ENCODE measurements around the gene OPN1LW. TPM values are rescaled to one million over a fixed set of nuclear protein-coding genes. Genes with fewer than 3 reads are reported as not detected.

Gene OPN1LW
- total and polyA plus RNA-seq, 2 of the 8 experiments (the other 6 are each of a cell fraction or from before 2014, with no cell fraction given): not detected

DNA sequence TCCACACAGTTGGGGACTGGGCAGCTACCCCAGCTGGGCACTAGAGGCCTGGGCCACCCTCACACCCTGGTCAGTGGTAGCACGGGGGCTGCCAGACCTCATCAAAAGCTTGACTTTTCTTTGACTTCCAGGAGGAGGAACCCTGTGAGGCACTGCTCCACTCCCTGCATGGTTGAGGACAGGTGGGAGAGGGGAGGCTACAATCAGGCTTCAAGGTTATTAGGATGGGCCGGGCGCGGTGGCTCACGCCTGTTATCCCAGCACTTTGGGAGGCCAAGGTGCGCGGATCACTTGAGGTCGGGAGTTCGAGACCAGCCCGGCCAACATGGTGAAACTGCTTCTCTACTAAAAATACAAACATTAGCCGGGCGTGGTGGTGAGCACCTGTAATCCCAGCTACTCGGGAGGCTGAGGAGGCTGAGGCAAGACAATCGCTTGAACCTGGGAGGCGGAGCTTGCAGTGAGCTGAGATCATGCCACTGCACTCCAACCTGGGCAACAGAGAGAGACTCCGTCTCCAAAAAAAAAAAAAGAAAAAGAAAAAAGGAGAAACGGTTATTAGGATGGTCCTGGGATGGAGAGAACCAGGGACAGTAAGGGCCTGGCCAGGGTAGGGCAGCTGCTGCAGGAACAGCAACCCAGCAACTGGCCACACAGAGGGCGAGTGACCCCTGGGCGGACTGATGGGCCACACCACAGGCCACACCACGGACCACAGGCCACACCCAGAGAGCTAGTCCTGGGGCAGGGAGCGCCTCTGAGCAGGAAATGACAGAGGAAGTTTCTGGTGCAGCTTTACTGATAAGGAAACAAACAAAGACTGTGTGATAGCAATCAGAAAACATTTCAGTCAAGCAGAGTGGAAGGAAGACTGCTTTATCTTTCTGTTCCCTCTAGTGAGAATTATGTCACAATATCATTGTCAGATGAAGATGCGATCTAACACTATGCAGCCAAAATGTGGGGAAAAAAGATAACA is 20.5 kb upstream of the OPN1LW start (continued):
- TF ChIP-seq, protein P1, sequence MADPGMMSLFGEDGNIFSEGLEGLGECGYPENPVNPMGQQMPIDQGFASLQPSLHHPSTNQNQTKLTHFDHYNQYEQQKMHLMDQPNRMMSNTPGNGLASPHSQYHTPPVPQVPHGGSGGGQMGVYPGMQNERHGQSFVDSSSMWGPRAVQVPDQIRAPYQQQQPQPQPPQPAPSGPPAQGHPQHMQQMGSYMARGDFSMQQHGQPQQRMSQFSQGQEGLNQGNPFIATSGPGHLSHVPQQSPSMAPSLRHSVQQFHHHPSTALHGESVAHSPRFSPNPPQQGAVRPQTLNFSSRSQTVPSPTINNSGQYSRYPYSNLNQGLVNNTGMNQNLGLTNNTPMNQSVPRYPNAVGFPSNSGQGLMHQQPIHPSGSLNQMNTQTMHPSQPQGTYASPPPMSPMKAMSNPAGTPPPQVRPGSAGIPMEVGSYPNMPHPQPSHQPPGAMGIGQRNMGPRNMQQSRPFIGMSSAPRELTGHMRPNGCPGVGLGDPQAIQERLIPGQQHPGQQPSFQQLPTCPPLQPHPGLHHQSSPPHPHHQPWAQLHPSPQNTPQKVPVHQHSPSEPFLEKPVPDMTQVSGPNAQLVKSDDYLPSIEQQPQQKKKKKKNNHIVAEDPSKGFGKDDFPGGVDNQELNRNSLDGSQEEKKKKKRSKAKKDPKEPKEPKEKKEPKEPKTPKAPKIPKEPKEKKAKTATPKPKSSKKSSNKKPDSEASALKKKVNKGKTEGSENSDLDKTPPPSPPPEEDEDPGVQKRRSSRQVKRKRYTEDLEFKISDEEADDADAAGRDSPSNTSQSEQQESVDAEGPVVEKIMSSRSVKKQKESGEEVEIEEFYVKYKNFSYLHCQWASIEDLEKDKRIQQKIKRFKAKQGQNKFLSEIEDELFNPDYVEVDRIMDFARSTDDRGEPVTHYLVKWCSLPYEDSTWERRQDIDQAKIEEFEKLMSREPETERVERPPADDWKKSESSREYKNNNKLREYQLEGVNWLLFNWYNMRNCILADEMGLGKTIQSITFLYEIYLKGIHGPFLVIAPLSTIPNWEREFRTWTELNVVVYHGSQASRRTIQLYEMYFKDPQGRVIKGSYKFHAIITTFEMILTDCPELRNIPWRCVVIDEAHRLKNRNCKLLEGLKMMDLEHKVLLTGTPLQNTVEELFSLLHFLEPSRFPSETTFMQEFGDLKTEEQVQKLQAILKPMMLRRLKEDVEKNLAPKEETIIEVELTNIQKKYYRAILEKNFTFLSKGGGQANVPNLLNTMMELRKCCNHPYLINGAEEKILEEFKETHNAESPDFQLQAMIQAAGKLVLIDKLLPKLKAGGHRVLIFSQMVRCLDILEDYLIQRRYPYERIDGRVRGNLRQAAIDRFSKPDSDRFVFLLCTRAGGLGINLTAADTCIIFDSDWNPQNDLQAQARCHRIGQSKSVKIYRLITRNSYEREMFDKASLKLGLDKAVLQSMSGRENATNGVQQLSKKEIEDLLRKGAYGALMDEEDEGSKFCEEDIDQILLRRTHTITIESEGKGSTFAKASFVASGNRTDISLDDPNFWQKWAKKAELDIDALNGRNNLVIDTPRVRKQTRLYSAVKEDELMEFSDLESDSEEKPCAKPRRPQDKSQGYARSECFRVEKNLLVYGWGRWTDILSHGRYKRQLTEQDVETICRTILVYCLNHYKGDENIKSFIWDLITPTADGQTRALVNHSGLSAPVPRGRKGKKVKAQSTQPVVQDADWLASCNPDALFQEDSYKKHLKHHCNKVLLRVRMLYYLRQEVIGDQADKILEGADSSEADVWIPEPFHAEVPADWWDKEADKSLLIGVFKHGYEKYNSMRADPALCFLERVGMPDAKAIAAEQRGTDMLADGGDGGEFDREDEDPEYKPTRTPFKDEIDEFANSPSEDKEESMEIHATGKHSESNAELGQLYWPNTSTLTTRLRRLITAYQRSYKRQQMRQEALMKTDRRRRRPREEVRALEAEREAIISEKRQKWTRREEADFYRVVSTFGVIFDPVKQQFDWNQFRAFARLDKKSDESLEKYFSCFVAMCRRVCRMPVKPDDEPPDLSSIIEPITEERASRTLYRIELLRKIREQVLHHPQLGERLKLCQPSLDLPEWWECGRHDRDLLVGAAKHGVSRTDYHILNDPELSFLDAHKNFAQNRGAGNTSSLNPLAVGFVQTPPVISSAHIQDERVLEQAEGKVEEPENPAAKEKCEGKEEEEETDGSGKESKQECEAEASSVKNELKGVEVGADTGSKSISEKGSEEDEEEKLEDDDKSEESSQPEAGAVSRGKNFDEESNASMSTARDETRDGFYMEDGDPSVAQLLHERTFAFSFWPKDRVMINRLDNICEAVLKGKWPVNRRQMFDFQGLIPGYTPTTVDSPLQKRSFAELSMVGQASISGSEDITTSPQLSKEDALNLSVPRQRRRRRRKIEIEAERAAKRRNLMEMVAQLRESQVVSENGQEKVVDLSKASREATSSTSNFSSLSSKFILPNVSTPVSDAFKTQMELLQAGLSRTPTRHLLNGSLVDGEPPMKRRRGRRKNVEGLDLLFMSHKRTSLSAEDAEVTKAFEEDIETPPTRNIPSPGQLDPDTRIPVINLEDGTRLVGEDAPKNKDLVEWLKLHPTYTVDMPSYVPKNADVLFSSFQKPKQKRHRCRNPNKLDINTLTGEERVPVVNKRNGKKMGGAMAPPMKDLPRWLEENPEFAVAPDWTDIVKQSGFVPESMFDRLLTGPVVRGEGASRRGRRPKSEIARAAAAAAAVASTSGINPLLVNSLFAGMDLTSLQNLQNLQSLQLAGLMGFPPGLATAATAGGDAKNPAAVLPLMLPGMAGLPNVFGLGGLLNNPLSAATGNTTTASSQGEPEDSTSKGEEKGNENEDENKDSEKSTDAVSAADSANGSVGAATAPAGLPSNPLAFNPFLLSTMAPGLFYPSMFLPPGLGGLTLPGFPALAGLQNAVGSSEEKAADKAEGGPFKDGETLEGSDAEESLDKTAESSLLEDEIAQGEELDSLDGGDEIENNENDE (IDR thresholded peaks at IDR 0.05; ENCODE audit: insufficient replicate concordance, low read length): no peak
- TF ChIP-seq TBP (IDR thresholded peaks at IDR 0.05; ENCODE audit: low read depth, low read length): no peak

Measured in H1 (cell line).